Endodermal cell (in vitro differentiated cells): ENCODE measurements around the gene TINAGL1. TPM values are rescaled to one million over a fixed set of nuclear protein-coding genes. Genes with fewer than 3 reads are reported as not detected.

Experiments
- DNase-seq: peaks from one replicate; pipeline ENCODE4 v3.0.0-alpha.2; 2017
- H3K27ac ChIP-seq: 2 replicates; pipeline ENCODE4 v1.5.1; 2013; ENCODE audit warnings: mild to moderate bottlenecking, low read depth, low read length, moderate library complexity
- H3K27me3 ChIP-seq: 2 replicates; pipeline ENCODE4 v1.6.1; 2013; ENCODE audit warnings: mild to moderate bottlenecking, low read length, moderate library complexity; ENCODE audit not compliant: insufficient read depth, control insufficient read depth, poor library complexity, severe bottlenecking
- H3K36me3 ChIP-seq: 2 replicates; pipeline ENCODE4 v1.7.0; 2013; ENCODE audit warnings: mild to moderate bottlenecking, low read length, moderate library complexity; ENCODE audit not compliant: control insufficient read depth, insufficient read depth
- H3K4me1 ChIP-seq: one replicate; pipeline ENCODE4 v1.7.0; 2013; ENCODE audit warnings: low read length; ENCODE audit not compliant: control insufficient read depth, insufficient read depth
- H3K4me3 ChIP-seq: 2 replicates; pipeline ENCODE4 v1.5.1; 2013; ENCODE audit warnings: mild to moderate bottlenecking, low read length, moderate library complexity
- H3K9ac ChIP-seq: 2 replicates; pipeline ENCODE4 v1.6.1; 2013; ENCODE audit warnings: mild to moderate bottlenecking, low read length, moderate library complexity; ENCODE audit not compliant: poor library complexity, severe bottlenecking; ENCODE audit errors: extremely low read depth
- H3K9me3 ChIP-seq: 2 replicates; pipeline ENCODE4 v1.6.1; 2013; ENCODE audit warnings: mild to moderate bottlenecking, low read length, moderate library complexity; ENCODE audit not compliant: control insufficient read depth
- H3K27ac Mint-ChIP-seq: 2 replicates; pipeline ENCODE4 v1.8.0; 2020; ENCODE audit warnings: mixed read lengths
- H3K27me3 Mint-ChIP-seq: 2 replicates; pipeline ENCODE4 v1.8.0; 2021; ENCODE audit warnings: mild to moderate bottlenecking, mixed read lengths; ENCODE audit not compliant: insufficient read depth
- H3K36me3 Mint-ChIP-seq: 2 replicates; pipeline ENCODE4 v1.8.0; 2020; ENCODE audit warnings: low read depth, mixed read lengths
- H3K4me1 Mint-ChIP-seq: 2 replicates; pipeline ENCODE4 v1.8.0; 2020; ENCODE audit warnings: mixed read lengths
- H3K4me3 Mint-ChIP-seq: 2 replicates; pipeline ENCODE4 v1.8.0; 2020; ENCODE audit warnings: mild to moderate bottlenecking, moderate library complexity, mixed read lengths
- H3K9me3 Mint-ChIP-seq: 2 replicates; pipeline ENCODE4 v1.8.0; 2020; ENCODE audit warnings: mild to moderate bottlenecking, mixed read lengths
- WGBS, 2 experiments: methylation state at CpG; one replicate each; pipeline versions ENCODE4 v1.1.5 to v1.1.7; 2013; ENCODE audit warnings: missing lambda C conversion rate in 2 of 2, mixed read lengths in 1 of 2; ENCODE audit not compliant: insufficient coverage in 1 of 2, insufficient read length in 1 of 2; 5-methylcytosine and 5-hydroxymethylcytosine counted together
- total RNA-seq, 2 donors: library from RNA; stranded (reverse); fragmentation: NEBNext Ultra II Directional in 1 of 2; extraction: Animal tissue kit (Norgen Biotek cat#: 25700) in 1 of 2; gene quantifications; 2 replicates in 1 of 2; 3 replicates in 1 of 2; pipeline ENCODE4 v1.2.1, GENCODE V29; 2021
- TF ChIP-seq, protein P1 (sequence below): fragments of 200-600 bp; sonication (generic); conservative IDR thresholded peaks from 2 replicates; pipeline ENCODE4 v1.5.0; 2021; ENCODE audit warnings: antibody characterized with exemption, mild to moderate bottlenecking

The TINAGL1 gene
- total RNA-seq, 2 donors from 2014 or later, result 3.0 to 3.4 TPM

DNA sequence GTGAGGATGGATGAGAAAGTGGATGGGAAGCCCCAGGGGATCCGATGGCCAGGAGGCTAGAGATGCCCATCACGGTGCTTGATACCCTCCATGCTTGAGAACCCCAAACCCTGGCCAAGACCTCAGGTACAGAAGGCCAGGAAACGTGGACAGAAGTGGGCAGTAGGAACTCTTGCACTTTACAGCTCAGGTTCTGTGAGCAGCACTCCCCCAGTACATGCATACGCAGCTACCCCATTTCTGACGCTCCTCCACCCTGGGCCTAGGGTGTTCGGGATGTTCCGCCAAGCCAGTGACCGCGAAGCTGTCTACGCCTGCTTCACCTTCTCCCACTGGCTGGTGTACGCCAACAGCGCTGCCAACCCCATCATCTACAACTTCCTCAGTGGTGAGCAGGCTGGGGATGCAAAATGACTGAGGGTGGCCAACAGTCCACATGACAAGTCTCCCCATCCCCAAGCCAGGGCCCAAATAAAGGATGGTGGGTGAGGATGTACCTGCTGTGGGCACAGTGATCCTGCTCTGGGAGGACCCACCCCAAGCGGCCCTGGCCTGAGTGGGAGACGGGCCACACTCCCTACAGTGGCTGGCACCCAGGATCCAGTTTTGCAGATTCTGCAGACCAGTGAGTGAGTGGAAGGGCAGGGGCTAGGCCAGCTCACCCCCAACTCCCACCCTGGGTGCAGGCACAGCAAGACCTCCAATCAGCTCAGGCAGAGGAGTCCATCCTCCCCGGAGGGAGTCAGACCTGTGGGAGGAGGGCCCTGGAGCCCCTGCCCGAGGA is 48.6 kb downstream of the TINAGL1 start:
- peak; percentile 36 for DNase-seq
- Histone ChIP-seq H3K27ac (no peak overlapping the region), H3K9ac (no peak overlapping the region), H3K9me3 (no peaks in the 10 kb centered on the region), H3K36me3 (peaks cover 26% of the 10 kb centered on the region), H3K4me1 (peaks cover 8% of the 10 kb centered on the region), H3K27me3 (no peaks in the 10 kb centered on the region), H3K4me3 (no peak overlapping the region)
- Mint-ChIP-seq H3K9me3 (no peaks in the 10 kb centered on the region), H3K36me3 (peaks cover 16% of the 10 kb centered on the region), H3K4me3 (no peak overlapping the region), H3K27ac (no peak overlapping the region), H3K27me3 (no peaks in the 10 kb centered on the region), H3K4me1 (no peaks in the 10 kb centered on the region)
- TF ChIP-seq, protein P1, sequence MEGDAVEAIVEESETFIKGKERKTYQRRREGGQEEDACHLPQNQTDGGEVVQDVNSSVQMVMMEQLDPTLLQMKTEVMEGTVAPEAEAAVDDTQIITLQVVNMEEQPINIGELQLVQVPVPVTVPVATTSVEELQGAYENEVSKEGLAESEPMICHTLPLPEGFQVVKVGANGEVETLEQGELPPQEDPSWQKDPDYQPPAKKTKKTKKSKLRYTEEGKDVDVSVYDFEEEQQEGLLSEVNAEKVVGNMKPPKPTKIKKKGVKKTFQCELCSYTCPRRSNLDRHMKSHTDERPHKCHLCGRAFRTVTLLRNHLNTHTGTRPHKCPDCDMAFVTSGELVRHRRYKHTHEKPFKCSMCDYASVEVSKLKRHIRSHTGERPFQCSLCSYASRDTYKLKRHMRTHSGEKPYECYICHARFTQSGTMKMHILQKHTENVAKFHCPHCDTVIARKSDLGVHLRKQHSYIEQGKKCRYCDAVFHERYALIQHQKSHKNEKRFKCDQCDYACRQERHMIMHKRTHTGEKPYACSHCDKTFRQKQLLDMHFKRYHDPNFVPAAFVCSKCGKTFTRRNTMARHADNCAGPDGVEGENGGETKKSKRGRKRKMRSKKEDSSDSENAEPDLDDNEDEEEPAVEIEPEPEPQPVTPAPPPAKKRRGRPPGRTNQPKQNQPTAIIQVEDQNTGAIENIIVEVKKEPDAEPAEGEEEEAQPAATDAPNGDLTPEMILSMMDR, result no peak
- 95 to 97% methylated on average over 11 to 16 of the region's 16 CpGs for WGBS, 2 experiments

DNA sequence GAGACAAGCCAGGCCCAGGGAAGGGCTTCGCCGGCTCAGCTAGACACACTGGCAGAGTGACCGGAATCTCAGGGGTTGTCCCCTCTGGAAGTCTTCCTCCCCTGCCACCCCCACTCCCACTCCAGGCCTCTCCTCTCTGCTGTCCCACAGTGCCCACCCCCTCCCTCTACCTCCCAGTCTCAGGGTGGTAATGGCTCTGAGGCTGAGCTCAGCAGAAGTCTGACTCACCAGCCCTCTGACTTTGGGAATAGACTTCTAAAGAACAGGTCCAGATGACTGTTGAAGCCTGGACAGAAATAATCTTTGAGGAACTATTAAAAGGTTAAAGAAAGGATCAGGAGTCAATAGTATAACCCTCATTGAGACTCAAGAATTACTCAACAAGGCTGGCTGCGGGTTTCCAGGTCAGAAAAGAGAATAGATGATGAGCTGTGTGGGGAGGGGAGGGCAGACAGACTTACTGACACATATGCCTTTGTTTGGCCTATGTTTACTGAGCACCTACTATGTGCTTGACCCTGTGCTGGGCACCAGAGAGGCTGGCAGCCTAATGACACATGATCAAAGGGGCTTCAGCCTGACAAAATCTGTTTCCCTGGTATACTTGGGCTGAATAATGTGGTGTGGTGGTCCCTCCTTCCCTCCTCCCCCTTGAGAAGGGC is 49.4 kb downstream of the TINAGL1 start:
- Mint-ChIP-seq H3K27me3 (no peaks in the 10 kb centered on the region), H3K9me3 (no peaks in the 10 kb centered on the region), H3K4me1 (no peaks in the 10 kb centered on the region), H3K27ac (no peak overlapping the region), H3K4me3 (no peak overlapping the region), H3K36me3 (peaks cover 24% of the 10 kb centered on the region)
- TF ChIP-seq, protein P1, result no peak
- no peak overlapping the region for H3K9ac ChIP-seq
- H3K9me3 ChIP-seq, result no peaks in the 10 kb centered on the region
- H3K27ac ChIP-seq, result peak overlapping the region; percentile 17
- no peaks in the 10 kb centered on the region for H3K27me3 ChIP-seq
- H3K4me1 ChIP-seq, result peaks cover 8% of the 10 kb centered on the region
- peaks cover 34% of the 10 kb centered on the region for H3K36me3 ChIP-seq
- no peak for DNase-seq
- 86 to 91% methylated on average over 4 of the region's 4 CpGs for WGBS, 2 experiments
- H3K4me3 ChIP-seq, result no peak overlapping the region

DNA sequence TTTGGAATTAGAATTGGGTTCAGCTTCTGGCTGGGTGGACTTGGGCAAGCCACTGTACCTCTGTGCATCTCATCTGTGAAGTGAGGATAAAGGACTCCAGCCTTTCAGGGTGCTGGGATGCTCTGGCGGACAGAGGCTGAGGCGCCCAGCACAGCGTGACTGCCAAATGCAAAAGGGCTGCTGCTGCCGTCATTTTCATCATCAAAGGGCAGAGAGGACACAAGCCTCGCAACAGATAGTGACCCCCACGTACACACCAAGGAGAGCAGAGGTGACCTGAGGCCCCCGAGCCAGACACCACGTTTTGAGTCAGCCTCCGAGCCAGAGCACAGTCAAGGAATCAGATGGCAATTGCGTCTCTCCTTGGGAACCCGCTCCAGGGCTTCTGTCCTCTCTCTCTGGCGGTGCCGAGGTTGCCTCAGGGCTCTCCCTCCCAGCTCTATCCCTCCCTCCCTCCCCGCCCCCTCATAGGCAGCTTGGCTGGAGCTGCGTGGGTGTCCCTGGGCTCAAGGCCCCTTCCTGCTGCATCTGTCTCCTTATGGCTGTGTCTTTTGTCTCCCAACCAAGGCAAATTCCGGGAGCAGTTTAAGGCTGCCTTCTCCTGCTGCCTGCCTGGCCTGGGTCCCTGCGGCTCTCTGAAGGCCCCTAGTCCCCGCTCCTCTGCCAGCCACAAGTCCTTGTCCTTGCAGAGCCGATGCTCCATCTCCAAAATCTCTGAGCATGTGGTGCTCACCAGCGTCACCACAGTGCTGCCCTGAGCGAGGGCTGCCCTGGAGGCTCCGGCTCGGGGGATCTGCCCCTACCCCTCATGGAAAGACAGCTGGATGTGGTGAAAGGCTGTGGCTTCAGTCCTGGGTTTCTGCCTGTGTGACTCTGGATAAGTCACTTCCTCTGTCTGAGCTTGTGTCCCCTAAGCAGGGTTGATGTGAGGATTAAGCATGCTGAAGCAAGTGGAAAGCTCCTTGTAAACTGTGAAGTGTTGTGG is 50.2 kb downstream of the TINAGL1 start:
- H3K27me3 ChIP-seq, result no peaks in the 10 kb centered on the region
- no peak for DNase-seq
- WGBS, 2 experiments, result 74 to 83% methylated on average over 18 to 23 of the region's 23 CpGs
- H3K9me3 ChIP-seq, result no peaks in the 10 kb centered on the region
- peaks cover 8% of the 10 kb centered on the region for H3K4me1 ChIP-seq
- Mint-ChIP-seq H3K9me3 (no peaks in the 10 kb centered on the region), H3K36me3 (peaks cover 32% of the 10 kb centered on the region), H3K27ac (no peak overlapping the region), H3K27me3 (no peaks in the 10 kb centered on the region), H3K4me3 (no peak overlapping the region), H3K4me1 (no peaks in the 10 kb centered on the region)
- H3K4me3 ChIP-seq, result no peak overlapping the region
- H3K27ac ChIP-seq, result peak overlapping the region; percentile 70
- H3K36me3 ChIP-seq, result peaks cover 41% of the 10 kb centered on the region
- no peak overlapping the region for H3K9ac ChIP-seq
- TF ChIP-seq, protein P1, result no peak
